ENCODE results near the gene IGF1R.

DNA sequence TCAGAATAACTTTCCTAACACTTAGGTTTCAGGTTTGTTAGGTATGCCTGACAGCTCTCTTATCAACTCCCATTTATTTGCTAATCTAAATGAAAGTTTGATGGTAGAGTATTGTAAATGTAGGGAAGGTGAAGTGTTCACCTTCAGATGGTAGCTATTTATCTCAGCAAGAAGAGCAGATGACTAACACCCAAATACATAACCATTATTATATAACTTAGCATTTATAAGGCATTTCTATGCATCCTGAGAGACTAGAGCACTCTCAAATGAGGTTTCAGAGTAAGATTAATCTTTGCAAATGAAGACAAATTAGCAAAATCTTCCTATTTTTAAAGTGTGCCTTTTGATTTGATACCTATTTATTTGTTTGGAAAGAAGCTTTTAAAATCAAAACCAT is 143.8 kb downstream of the IGF1R start:
- TF ChIP-seq, protein P1, sequence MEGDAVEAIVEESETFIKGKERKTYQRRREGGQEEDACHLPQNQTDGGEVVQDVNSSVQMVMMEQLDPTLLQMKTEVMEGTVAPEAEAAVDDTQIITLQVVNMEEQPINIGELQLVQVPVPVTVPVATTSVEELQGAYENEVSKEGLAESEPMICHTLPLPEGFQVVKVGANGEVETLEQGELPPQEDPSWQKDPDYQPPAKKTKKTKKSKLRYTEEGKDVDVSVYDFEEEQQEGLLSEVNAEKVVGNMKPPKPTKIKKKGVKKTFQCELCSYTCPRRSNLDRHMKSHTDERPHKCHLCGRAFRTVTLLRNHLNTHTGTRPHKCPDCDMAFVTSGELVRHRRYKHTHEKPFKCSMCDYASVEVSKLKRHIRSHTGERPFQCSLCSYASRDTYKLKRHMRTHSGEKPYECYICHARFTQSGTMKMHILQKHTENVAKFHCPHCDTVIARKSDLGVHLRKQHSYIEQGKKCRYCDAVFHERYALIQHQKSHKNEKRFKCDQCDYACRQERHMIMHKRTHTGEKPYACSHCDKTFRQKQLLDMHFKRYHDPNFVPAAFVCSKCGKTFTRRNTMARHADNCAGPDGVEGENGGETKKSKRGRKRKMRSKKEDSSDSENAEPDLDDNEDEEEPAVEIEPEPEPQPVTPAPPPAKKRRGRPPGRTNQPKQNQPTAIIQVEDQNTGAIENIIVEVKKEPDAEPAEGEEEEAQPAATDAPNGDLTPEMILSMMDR (IDR thresholded peaks at IDR 0.05; ENCODE audit: borderline replicate concordance, extremely low read depth, low read length, poor library complexity, severe bottlenecking) = no peak
- TF ChIP-seq EZH2 (IDR thresholded peaks at IDR 0.05; ENCODE audit: borderline replicate concordance, low read depth, low read length, severe bottlenecking) = no peak

All from DND-41 (cell line).